A673 (cell line): ENCODE data around the gene RARRES2. TPM values are rescaled to one million over a fixed set of nuclear protein-coding genes. Genes with fewer than 3 reads are reported as not detected.
A peak's percentile ranks its signal among the peaks of the same experiment; 100 is the strongest.

Source experiments
- BruUV-seq: library from RNA; stranded (reverse); fragments of 400-500 nt; replicated peaks from 2 replicates; lab custom pipeline; 2021; lab: Mats Ljungman, UMichigan
- CTCF ChIA-PET: fragments of 300-600 bp; sonication (Branson Sonifier 250); formaldehyde crosslinking; loops from one replicate; lab custom pipeline; 2022; ENCODE audit warnings: antibody characterized with exemption; lab: Charles Lee
- POLR2A ChIA-PET: fragments of 300-600 bp; sonication (Branson Sonifier 250); formaldehyde crosslinking; loops from one replicate; lab custom pipeline; 2022; ENCODE audit warnings: antibody characterized with exemption; ENCODE audit not compliant: low non-redundant PET; lab: Charles Lee
- DNase-seq: peaks from one replicate; pipeline ENCODE4 v3.0.0-alpha.2; 2015; ENCODE audit warnings: low spot score
- H3K27ac ChIP-seq: fragments of 200-600 bp; sonication (generic); 2 replicates; pipeline ENCODE4 v1.5.1; 2016; ENCODE audit warnings: mixed run types, low read depth, mild to moderate bottlenecking, mixed read lengths, antibody characterized with exemption, low read length; ENCODE audit not compliant: poor library complexity, severe bottlenecking
- H3K27me3 ChIP-seq: fragments of 200-600 bp; sonication (generic); replicated peaks from 2 replicates; pipeline ENCODE4 v1.6.1; 2017; ENCODE audit warnings: mixed run types, low read depth, mild to moderate bottlenecking, mixed read lengths, antibody characterized with exemption, low read length; ENCODE audit not compliant: insufficient read depth, poor library complexity
- H3K36me3 ChIP-seq: fragments of 200-600 bp; sonication (generic); 2 replicates; pipeline ENCODE4 v1.6.1; 2016; ENCODE audit warnings: mixed run types, mild to moderate bottlenecking, mixed read lengths, antibody characterized with exemption, low read length; ENCODE audit not compliant: insufficient read depth, poor library complexity, severe bottlenecking
- H3K4me1 ChIP-seq: fragments of 200-600 bp; sonication (generic); 2 replicates; pipeline ENCODE4 v1.6.1; 2017; ENCODE audit warnings: mixed run types, mild to moderate bottlenecking, mixed read lengths, antibody characterized with exemption, low read length; ENCODE audit not compliant: insufficient read depth, poor library complexity, severe bottlenecking
- H3K4me3 ChIP-seq: fragments of 200-600 bp; sonication (generic); 2 replicates; pipeline ENCODE4 v1.5.1; 2016; ENCODE audit warnings: low read depth, mixed run types, mild to moderate bottlenecking, mixed read lengths, low read length; ENCODE audit not compliant: poor library complexity, severe bottlenecking
- H3K9me3 ChIP-seq: fragments of 200-600 bp; sonication (generic); 2 replicates; pipeline ENCODE4 v1.6.1; 2016; ENCODE audit warnings: mixed run types, low read depth, mild to moderate bottlenecking, mixed read lengths, antibody characterized with exemption, low read length; ENCODE audit not compliant: poor library complexity, severe bottlenecking
- EZH2 ChIP-seq: fragments of 200-600 bp; sonication (generic); IDR thresholded peaks from 2 replicates; pipeline ENCODE4 v1.6.1; 2017; ENCODE audit warnings: borderline replicate concordance, low read depth, mild to moderate bottlenecking, mixed read lengths, antibody characterized with exemption, low read length; ENCODE audit not compliant: poor library complexity, severe bottlenecking
- intact Hi-C: fragments of 100-400 bp; cut with micrococcal nuclease; formaldehyde crosslinking; loops from one replicate; pipeline ENCODE4 v1.10.0; 2022; ENCODE audit not compliant: unreplicated experiment
- total RNA-seq: library from RNA; stranded (reverse); gene quantifications from 2 replicates; pipeline ENCODE4 v1.2.3, GENCODE V29; 2021
- TF ChIP-seq, protein P1 (sequence below): fragments of 300-800, 200-600 bp; sonication (generic); conservative IDR thresholded peaks from 2 replicates; pipeline ENCODE4 v1.5.1; 2017; ENCODE audit warnings: low read depth, mild to moderate bottlenecking, antibody characterized with exemption, low read length, moderate library complexity, mixed read lengths

The RARRES2 gene
- total RNA-seq, 1 experiment from 2014 or later, result not detected

DNA sequence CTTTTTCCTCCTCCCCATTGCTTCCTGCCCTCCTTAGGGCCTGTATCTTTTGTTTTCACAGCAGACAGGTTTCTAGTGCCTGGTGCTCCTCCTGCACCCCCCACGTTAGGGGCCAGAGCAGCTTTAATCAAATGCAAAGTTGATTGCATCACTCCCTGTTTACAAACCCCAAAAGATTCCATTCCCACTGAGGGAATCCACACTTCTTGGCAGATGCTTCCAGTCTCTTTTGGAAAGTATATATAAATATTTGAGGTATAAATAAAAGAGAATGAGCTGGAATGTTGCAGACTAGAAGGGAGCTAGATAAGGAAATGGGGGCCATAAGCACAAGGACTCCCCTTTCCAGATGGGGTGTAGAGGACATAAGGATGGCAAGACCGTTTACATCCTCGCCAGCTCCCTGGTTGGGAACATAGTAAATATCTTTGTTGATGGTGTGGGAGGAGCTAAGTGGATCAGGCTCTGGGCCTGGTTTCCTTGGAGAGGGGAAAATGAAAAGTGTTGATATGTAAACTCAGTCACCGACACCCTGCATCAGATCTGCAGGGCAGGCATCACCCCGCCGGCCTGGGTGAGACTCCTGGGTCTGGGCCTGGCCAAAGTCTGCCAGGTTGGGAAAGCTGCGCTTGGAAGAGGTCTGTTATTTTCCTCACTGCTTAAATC is 6.2 kb downstream of the RARRES2 start:
- intact Hi-C loops, result no loop called here
- Histone ChIP-seq H3K36me3 (peaks cover 12% of the 10 kb centered on the region), H3K4me1 (peaks cover 5% of the 10 kb centered on the region), H3K4me3 (no peak overlapping the region), H3K27ac (peak overlapping the region; percentile 29), H3K9me3 (no peaks in the 10 kb centered on the region), H3K27me3 (no peaks in the 10 kb centered on the region)
- POLR2A ChIA-PET, result no interaction called here
- CTCF ChIA-PET, result no interaction called here
- no TSS peak for BruUV-seq
- DNase-seq, result peak; percentile 17
- TF ChIP-seq EZH2, result no peak
- TF ChIP-seq, protein P1, sequence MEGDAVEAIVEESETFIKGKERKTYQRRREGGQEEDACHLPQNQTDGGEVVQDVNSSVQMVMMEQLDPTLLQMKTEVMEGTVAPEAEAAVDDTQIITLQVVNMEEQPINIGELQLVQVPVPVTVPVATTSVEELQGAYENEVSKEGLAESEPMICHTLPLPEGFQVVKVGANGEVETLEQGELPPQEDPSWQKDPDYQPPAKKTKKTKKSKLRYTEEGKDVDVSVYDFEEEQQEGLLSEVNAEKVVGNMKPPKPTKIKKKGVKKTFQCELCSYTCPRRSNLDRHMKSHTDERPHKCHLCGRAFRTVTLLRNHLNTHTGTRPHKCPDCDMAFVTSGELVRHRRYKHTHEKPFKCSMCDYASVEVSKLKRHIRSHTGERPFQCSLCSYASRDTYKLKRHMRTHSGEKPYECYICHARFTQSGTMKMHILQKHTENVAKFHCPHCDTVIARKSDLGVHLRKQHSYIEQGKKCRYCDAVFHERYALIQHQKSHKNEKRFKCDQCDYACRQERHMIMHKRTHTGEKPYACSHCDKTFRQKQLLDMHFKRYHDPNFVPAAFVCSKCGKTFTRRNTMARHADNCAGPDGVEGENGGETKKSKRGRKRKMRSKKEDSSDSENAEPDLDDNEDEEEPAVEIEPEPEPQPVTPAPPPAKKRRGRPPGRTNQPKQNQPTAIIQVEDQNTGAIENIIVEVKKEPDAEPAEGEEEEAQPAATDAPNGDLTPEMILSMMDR, result no peak

DNA sequence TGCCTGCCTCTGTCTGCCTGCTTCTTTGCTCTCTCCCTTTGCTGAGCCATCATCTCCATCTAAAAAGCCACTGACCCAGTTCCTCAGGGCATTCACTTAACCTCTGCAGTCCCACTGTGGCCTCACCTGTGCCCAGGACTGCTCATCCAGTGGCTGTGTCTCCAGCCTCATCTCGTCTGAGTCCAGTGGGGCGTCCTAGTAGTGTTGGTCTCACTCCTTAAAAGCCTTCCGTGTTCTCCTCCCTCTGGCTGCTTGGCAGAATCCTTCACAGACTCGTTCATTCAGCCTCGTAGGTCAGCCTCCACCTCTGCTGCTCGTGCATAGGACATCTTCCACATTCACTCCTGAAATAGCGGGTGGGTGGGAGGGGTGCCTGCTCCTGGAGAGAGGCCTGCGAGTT is 7.3 kb downstream of the RARRES2 start:
- DNase-seq, result no peak
- H3K36me3 ChIP-seq, result peaks cover 15% of the 10 kb centered on the region
- POLR2A ChIA-PET, result no interaction called here
- H3K27ac ChIP-seq, result no peak overlapping the region
- no peaks in the 10 kb centered on the region for H3K9me3 ChIP-seq
- H3K4me3 ChIP-seq, result no peak overlapping the region
- H3K4me1 ChIP-seq, result peaks cover 5% of the 10 kb centered on the region
- CTCF ChIA-PET, result no interaction called here
- no peaks in the 10 kb centered on the region for H3K27me3 ChIP-seq
- intact Hi-C loops, result no loop called here
- TF ChIP-seq, protein P1, result no peak
- no peak for TF ChIP-seq EZH2
- BruUV-seq, result no TSS peak

DNA sequence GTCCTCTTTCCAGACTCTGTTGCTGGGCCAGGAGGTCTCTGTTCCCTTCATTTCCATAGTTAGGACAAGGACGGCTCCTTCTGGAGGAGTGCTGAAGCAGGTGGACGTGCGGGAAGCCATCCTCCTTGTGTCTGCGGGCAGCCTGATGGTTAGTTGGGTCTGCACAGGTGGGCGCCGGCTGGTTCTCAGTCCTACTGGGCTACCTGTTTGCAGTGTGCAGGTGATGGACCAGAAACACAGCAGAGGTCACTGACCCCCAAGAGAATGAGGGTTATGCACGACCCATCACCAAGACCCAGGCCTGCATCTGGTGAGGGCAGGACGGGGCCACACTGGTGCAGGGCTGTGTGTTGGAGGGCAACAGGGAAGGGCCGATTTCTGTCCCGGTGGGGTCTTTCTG is 7.8 kb downstream of the RARRES2 start:
- DNase-seq, result no peak
- ChIA-PET CTCF (no interaction called here), POLR2A (no interaction called here)
- no peak overlapping the region for H3K27ac ChIP-seq
- no peaks in the 10 kb centered on the region for H3K27me3 ChIP-seq
- no peaks in the 10 kb centered on the region for H3K9me3 ChIP-seq
- TF ChIP-seq EZH2, result no peak
- TF ChIP-seq, protein P1, result no peak
- peaks cover 5% of the 10 kb centered on the region for H3K4me1 ChIP-seq
- peaks cover 19% of the 10 kb centered on the region for H3K36me3 ChIP-seq
- H3K4me3 ChIP-seq, result no peak overlapping the region
- intact Hi-C loops, result no loop called here
- BruUV-seq, result no TSS peak
